Neural progenitor cell (in vitro differentiated cells): ENCODE results near the gene PTPRN2. TPM values are rescaled to one million over a fixed set of nuclear protein-coding genes. Genes with fewer than 3 reads are reported as not detected.

ENCODE experiments used
- DNase-seq: peaks from one replicate; pipeline ENCODE4 v3.0.0-alpha.2; 2016; ENCODE audit warnings: low spot score
- H2AFZ ChIP-seq: fragments of 200-600 bp; sonication (generic); replicated peaks from 2 replicates; pipeline ENCODE4 v1.6.1; 2016; ENCODE audit warnings: antibody characterized with exemption
- H3F3A ChIP-seq: fragments of 200-600 bp; sonication (generic); 2 replicates; pipeline ENCODE4 v1.6.1; 2016; ENCODE audit warnings: antibody characterized with exemption, low read depth
- H3K27ac ChIP-seq: fragments of 200-600 bp; sonication (generic); 2 replicates; pipeline ENCODE4 v1.5.1; 2016; ENCODE audit warnings: mild to moderate bottlenecking
- H3K27me3 ChIP-seq: fragments of 200-600 bp; sonication (generic); 2 replicates; pipeline ENCODE4 v1.6.1; 2016; ENCODE audit warnings: mild to moderate bottlenecking, moderate library complexity
- H3K36me3 ChIP-seq: fragments of 200-600 bp; sonication (generic); 2 replicates; pipeline ENCODE4 v1.5.1; 2016
- H3K4me1 ChIP-seq: fragments of 200-600 bp; sonication (generic); 2 replicates; pipeline ENCODE4 v1.6.1; 2016; ENCODE audit warnings: mixed run types
- H3K4me2 ChIP-seq: fragments of 200-600 bp; sonication (generic); 2 replicates; pipeline ENCODE4 v1.6.1; 2016
- H3K4me3 ChIP-seq: fragments of 200-600 bp; sonication (generic); 2 replicates; pipeline ENCODE4 v1.5.1; 2016
- H3K79me2 ChIP-seq: fragments of 200-600 bp; sonication (generic); 2 replicates; pipeline ENCODE4 v1.6.1; 2016; ENCODE audit warnings: low read depth
- H3K9ac ChIP-seq: fragments of 200-600 bp; sonication (generic); 2 replicates; pipeline ENCODE4 v1.6.1; 2016
- H3K9me3 ChIP-seq: fragments of 200-600 bp; sonication (generic); 2 replicates; pipeline ENCODE4 v1.5.1; 2016; ENCODE audit warnings: low read depth
- H4K20me1 ChIP-seq: fragments of 200-600 bp; sonication (generic); 2 replicates; pipeline ENCODE4 v1.6.1; 2016; ENCODE audit warnings: low read depth
- H3K27ac Mint-ChIP-seq: 3 replicates; pipeline ENCODE4 v1.8.0; 2021; ENCODE audit warnings: mixed read lengths
- H3K27me3 Mint-ChIP-seq: 2 replicates; pipeline ENCODE4 v1.8.0; 2022; ENCODE audit warnings: low read depth, mild to moderate bottlenecking, inconsistent platforms, moderate library complexity, mixed read lengths; ENCODE audit not compliant: insufficient read depth
- H3K36me3 Mint-ChIP-seq: 3 replicates; pipeline ENCODE4 v1.8.0; 2021; ENCODE audit warnings: mixed read lengths
- H3K4me1 Mint-ChIP-seq: 3 replicates; pipeline ENCODE4 v1.8.0; 2021; ENCODE audit warnings: mixed read lengths
- H3K4me3 Mint-ChIP-seq: 3 replicates; pipeline ENCODE4 v1.8.0; 2021; ENCODE audit warnings: mild to moderate bottlenecking, moderate library complexity, mixed read lengths
- H3K9me3 Mint-ChIP-seq: 3 replicates; pipeline ENCODE4 v1.8.0; 2020; ENCODE audit warnings: mixed read lengths
- EZH2 ChIP-seq: fragments of 200-600 bp; sonication (generic); IDR thresholded peaks from 2 replicates; pipeline ENCODE4 v1.6.1; 2017; ENCODE audit warnings: antibody characterized with exemption, mild to moderate bottlenecking, moderate library complexity
- EZH2phosphoT487 ChIP-seq: fragments of 200-600 bp; sonication (generic); IDR thresholded peaks from 2 replicates; pipeline ENCODE4 v1.6.1; 2017; ENCODE audit warnings: antibody characterized with exemption
- total RNA-seq: library from RNA; depleted of rRNA; stranded (reverse); fragments of >200 nt; gene quantifications from 2 replicates; pipeline ENCODE4 v1.2.3, GENCODE V29; 2015; ENCODE audit warnings: low replicate concordance
- TF ChIP-seq, protein P1 (sequence below): fragments of 200-600 bp; sonication (generic); IDR thresholded peaks from 2 replicates; pipeline ENCODE4 v1.5.1; 2017; ENCODE audit warnings: antibody characterized with exemption, mild to moderate bottlenecking

Gene PTPRN2
- total RNA-seq, 1 donor from 2014 or later = 3.0 TPM

DNA sequence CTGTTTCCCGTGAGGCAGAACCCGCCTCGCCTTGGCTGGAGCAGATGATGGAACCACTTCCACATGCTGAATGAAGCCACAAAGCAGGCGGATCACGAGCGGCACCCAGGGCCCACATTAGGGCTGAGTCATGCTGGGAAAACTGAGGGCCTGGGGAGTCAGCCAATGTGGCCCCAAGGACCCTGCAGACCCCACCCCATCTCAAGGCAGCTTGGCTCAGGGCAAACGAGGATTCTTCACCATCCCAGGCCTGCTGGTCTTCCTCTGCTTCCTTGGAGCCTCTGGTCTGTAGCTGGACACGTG lies 762.9 kb downstream of the PTPRN2 start:
- Mint-ChIP-seq H3K27ac (no peak overlapping the region), H3K36me3 (no peaks in the 10 kb centered on the region), H3K27me3 (no peaks in the 10 kb centered on the region), H3K9me3 (no peaks in the 10 kb centered on the region), H3K4me1 (peaks cover 8% of the 10 kb centered on the region), H3K4me3 (no peak overlapping the region)
- Histone ChIP-seq H3K79me2 (no peaks in the 10 kb centered on the region), H4K20me1 (no peaks in the 10 kb centered on the region), H3K27me3 (no peaks in the 10 kb centered on the region), H3K4me3 (no peak overlapping the region), H3K9ac (no peak overlapping the region), H3K9me3 (no peaks in the 10 kb centered on the region), H3K36me3 (no peaks in the 10 kb centered on the region), H3K4me2 (no peak overlapping the region), H2AFZ (no peak overlapping the region), H3F3A (peaks cover 3% of the 10 kb centered on the region), H3K27ac (no peak overlapping the region), H3K4me1 (no peaks in the 10 kb centered on the region)
- no peak for TF ChIP-seq EZH2
- TF ChIP-seq, protein P1, sequence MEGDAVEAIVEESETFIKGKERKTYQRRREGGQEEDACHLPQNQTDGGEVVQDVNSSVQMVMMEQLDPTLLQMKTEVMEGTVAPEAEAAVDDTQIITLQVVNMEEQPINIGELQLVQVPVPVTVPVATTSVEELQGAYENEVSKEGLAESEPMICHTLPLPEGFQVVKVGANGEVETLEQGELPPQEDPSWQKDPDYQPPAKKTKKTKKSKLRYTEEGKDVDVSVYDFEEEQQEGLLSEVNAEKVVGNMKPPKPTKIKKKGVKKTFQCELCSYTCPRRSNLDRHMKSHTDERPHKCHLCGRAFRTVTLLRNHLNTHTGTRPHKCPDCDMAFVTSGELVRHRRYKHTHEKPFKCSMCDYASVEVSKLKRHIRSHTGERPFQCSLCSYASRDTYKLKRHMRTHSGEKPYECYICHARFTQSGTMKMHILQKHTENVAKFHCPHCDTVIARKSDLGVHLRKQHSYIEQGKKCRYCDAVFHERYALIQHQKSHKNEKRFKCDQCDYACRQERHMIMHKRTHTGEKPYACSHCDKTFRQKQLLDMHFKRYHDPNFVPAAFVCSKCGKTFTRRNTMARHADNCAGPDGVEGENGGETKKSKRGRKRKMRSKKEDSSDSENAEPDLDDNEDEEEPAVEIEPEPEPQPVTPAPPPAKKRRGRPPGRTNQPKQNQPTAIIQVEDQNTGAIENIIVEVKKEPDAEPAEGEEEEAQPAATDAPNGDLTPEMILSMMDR = no peak
- no peak for TF ChIP-seq EZH2phosphoT487
- DNase-seq = no peak

DNA sequence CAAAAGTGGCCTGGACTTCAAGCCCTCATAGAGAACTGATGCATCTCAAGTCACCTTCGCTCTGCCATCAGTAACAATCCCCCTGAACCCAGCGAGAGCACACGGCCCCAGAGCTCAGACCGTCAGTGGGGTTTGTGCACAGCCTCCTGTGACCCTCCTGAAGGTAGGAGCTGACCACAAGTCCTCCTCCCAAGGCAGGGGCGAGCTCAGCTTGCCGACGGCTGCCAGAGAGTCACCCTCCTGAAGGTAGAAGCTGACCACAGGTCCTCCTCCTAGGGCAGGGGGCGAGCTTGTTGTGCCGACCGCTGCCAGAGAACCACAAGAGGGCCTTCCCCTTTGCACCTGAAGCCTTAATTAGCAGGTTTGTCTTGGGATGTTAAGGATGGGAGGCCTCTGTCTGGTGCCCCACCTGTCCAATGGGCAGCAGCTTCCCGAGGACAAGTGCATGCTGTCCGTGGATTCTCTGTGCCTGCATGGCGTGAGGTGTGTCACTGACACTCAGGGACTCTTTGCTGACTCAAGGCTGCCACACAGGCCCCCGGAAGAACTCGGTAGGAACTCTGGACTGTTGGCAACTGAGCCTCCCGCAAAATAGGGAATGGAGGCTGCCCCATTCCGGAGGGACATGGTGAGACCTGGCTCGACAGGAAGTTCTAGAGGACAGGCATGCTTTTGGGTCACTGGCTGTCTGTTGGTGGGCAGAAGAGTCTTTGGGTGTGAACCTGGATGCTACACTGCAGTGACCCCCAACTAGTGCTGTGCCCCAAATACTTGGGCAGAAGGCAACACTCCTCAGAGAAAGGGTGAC lies 763.4 kb downstream of the PTPRN2 start:
- Histone ChIP-seq H3F3A (peaks cover 4% of the 10 kb centered on the region), H3K9me3 (no peaks in the 10 kb centered on the region), H3K9ac (no peak overlapping the region), H2AFZ (no peak overlapping the region), H3K79me2 (no peaks in the 10 kb centered on the region), H3K4me2 (no peak overlapping the region), H3K27ac (no peak overlapping the region), H3K27me3 (no peaks in the 10 kb centered on the region), H3K4me3 (no peak overlapping the region), H3K4me1 (no peaks in the 10 kb centered on the region), H3K36me3 (no peaks in the 10 kb centered on the region), H4K20me1 (no peaks in the 10 kb centered on the region)
- no peaks in the 10 kb centered on the region for H3K36me3 Mint-ChIP-seq
- DNase-seq = no peak
- peaks cover 9% of the 10 kb centered on the region for H3K4me1 Mint-ChIP-seq
- H3K27me3 Mint-ChIP-seq = no peaks in the 10 kb centered on the region
- TF ChIP-seq EZH2phosphoT487 (no peak), EZH2 (no peak)
- TF ChIP-seq, protein P1 = no peak
- H3K9me3 Mint-ChIP-seq = no peaks in the 10 kb centered on the region
- H3K27ac Mint-ChIP-seq = no peak overlapping the region
- no peak overlapping the region for H3K4me3 Mint-ChIP-seq

DNA sequence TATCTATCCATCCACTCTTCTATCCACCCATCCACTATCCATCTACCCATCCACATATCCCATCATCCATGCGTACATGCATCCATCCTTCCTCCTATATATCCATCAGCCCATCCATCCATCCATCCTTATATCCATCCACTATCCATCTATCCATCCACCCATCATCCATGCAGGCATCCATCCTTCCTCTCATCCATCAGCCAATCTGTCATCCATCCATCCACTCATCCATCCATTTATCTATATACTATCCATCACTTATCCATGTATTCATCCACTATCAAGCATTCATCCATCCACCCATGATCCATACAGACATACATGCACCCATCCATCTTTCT lies 765.0 kb downstream of the PTPRN2 start:
- Histone ChIP-seq H3K36me3 (no peaks in the 10 kb centered on the region), H3K4me2 (no peak overlapping the region), H3F3A (peaks cover 4% of the 10 kb centered on the region), H3K27ac (no peak overlapping the region), H4K20me1 (no peaks in the 10 kb centered on the region), H2AFZ (no peak overlapping the region), H3K79me2 (no peaks in the 10 kb centered on the region), H3K9me3 (no peaks in the 10 kb centered on the region), H3K9ac (no peak overlapping the region), H3K4me1 (no peaks in the 10 kb centered on the region), H3K27me3 (no peaks in the 10 kb centered on the region), H3K4me3 (no peak overlapping the region)
- Mint-ChIP-seq H3K9me3 (peaks cover 3% of the 10 kb centered on the region), H3K4me3 (no peak overlapping the region), H3K4me1 (peaks cover 15% of the 10 kb centered on the region), H3K27me3 (peaks cover 4% of the 10 kb centered on the region), H3K36me3 (no peaks in the 10 kb centered on the region), H3K27ac (no peak overlapping the region)
- no peak for DNase-seq
- TF ChIP-seq EZH2phosphoT487 (no peak), EZH2 (no peak)

DNA sequence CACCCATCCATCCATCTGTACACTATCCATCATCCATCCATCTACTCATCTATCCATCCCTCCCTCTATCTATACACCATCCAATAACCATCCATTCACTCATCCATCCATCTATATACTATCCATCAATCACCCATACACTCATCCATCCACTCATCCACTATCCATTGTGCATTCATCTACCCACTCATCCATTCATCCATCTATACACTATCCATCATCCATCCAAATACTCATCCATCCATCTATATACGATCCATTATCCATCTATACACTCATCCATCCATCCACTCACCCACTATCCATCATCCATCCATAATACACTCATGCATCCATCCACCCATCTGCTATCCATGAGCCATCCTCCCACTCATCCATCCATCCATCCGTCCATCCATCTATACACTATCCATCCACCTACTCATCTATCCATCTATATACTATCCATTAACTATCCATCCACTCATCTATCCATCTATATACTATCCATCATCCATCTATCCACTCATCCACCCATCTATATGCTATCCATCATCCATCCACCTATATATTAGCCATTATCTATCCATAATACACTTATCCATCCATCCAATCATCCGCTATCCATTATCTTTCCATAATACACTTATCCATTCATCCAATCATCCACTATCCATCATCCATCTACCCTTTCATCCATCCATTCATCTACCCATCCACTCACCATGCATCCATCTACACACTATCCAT lies 765.5 kb downstream of the PTPRN2 start:
- H3F3A ChIP-seq = peaks cover 4% of the 10 kb centered on the region
- H3K4me1 ChIP-seq = peaks cover 5% of the 10 kb centered on the region
- H3K79me2 ChIP-seq = no peaks in the 10 kb centered on the region
- peaks cover 17% of the 10 kb centered on the region for H3K4me1 Mint-ChIP-seq
- no peak overlapping the region for H3K9ac ChIP-seq
- no peaks in the 10 kb centered on the region for H3K9me3 ChIP-seq
- no peak overlapping the region for H3K4me3 ChIP-seq
- no peaks in the 10 kb centered on the region for H3K36me3 Mint-ChIP-seq
- H2AFZ ChIP-seq = no peak overlapping the region
- H3K36me3 ChIP-seq = no peaks in the 10 kb centered on the region
- no peak for DNase-seq
- no peak overlapping the region for H3K4me3 Mint-ChIP-seq
- H3K9me3 Mint-ChIP-seq = peaks cover 3% of the 10 kb centered on the region
- H3K27ac Mint-ChIP-seq = no peak overlapping the region
- no peaks in the 10 kb centered on the region for H4K20me1 ChIP-seq
- no peaks in the 10 kb centered on the region for H3K27me3 ChIP-seq
- no peak overlapping the region for H3K27ac ChIP-seq
- H3K27me3 Mint-ChIP-seq = peaks cover 5% of the 10 kb centered on the region
- TF ChIP-seq EZH2phosphoT487 = no peak
- TF ChIP-seq EZH2 = no peak
- TF ChIP-seq, protein P1 = no peak
- no peak overlapping the region for H3K4me2 ChIP-seq
